Hematopoietic multipotent progenitor cell treated with erythropoietin and hydrocortisone succinate and interleukin-3 and kit ligand, for 4 days (in vitro differentiated cells): ENCODE data around the gene ITPR1.

Experiments used
- DNase-seq: peaks from one replicate; pipeline ENCODE4 v3.0.0-alpha.2; 2015

ITPR1 gene

GRCh38 chr3:4837374-4837930, 344.3 kb downstream of the ITPR1 start:
- DNase-seq: peak; percentile 71

- no peak for DNase-seq
Observed at GRCh38 chr3:4838621-4839022, 345.5 kb downstream of the ITPR1 start.

GRCh38 chr3:4839278-4839677, 346.1 kb downstream of the ITPR1 start:
- DNase-seq: no peak

- no peak for DNase-seq
Observed at GRCh38 chr3:4841225-4841624, 348.1 kb downstream of the ITPR1 start.

GRCh38 chr3:4841776-4842440, 348.8 kb downstream of the ITPR1 start:
- no peak for DNase-seq

GRCh38 chr3:4843619-4844018, 350.5 kb downstream of the ITPR1 start:
- DNase-seq: no peak

GRCh38 chr3:4845882-4846281, 352.7 kb downstream of the ITPR1 start:
- peak; percentile 59 for DNase-seq

- no peak for DNase-seq
Observed at GRCh38 chr3:4846543-4846942, 353.4 kb downstream of the ITPR1 start.

GRCh38 chr3:4848176-4848825, 355.2 kb downstream of the ITPR1 start:
- no peak for DNase-seq

GRCh38 chr3:4849136-4849535, 356.0 kb downstream of the ITPR1 start:
- DNase-seq: no peak

GRCh38 chr3:4849739-4850138, 356.6 kb downstream of the ITPR1 start:
- no peak for DNase-seq

GRCh38 chr3:4850211-4850927, 357.2 kb downstream of the ITPR1 start:
- no peak for DNase-seq

GRCh38 chr3:4850928-4851265, 357.7 kb downstream of the ITPR1 start:
- DNase-seq: no peak

- DNase-seq: peak; percentile 61
Observed at GRCh38 chr3:4852780-4853748, 359.9 kb downstream of the ITPR1 start.

- DNase-seq: no peak
Observed at GRCh38 chr3:4853749-4854140, 360.6 kb downstream of the ITPR1 start.

- DNase-seq: no peak
Observed at GRCh38 chr3:4855676-4856075, 362.5 kb downstream of the ITPR1 start.

GRCh38 chr3:4856136-4856535, 363.0 kb downstream of the ITPR1 start:
- no peak for DNase-seq

- no peak for DNase-seq
Observed at GRCh38 chr3:4856564-4856963, 363.4 kb downstream of the ITPR1 start.

GRCh38 chr3:4856986-4857385, 363.8 kb downstream of the ITPR1 start:
- DNase-seq: no peak

GRCh38 chr3:4859788-4860187, 366.6 kb downstream of the ITPR1 start:
- DNase-seq: no peak

- DNase-seq: no peak
Observed at GRCh38 chr3:4862973-4863372, 369.8 kb downstream of the ITPR1 start.

- DNase-seq: peak; percentile 24
Observed at GRCh38 chr3:4864503-4864902, 371.4 kb downstream of the ITPR1 start.

GRCh38 chr3:4865714-4866113, 372.6 kb downstream of the ITPR1 start:
- DNase-seq: no peak
